Measurements from ENCODE around the gene BRAF. TPM values are rescaled to one million over a fixed set of nuclear protein-coding genes. Genes with fewer than 3 reads are reported as not detected.
A peak's percentile ranks its signal among the peaks of the same experiment; 100 is the strongest.

Gene BRAF
- total RNA-seq, 6 experiments from 2014 or later = 9.0 to 17.7 (median 13.2) TPM

DNA sequence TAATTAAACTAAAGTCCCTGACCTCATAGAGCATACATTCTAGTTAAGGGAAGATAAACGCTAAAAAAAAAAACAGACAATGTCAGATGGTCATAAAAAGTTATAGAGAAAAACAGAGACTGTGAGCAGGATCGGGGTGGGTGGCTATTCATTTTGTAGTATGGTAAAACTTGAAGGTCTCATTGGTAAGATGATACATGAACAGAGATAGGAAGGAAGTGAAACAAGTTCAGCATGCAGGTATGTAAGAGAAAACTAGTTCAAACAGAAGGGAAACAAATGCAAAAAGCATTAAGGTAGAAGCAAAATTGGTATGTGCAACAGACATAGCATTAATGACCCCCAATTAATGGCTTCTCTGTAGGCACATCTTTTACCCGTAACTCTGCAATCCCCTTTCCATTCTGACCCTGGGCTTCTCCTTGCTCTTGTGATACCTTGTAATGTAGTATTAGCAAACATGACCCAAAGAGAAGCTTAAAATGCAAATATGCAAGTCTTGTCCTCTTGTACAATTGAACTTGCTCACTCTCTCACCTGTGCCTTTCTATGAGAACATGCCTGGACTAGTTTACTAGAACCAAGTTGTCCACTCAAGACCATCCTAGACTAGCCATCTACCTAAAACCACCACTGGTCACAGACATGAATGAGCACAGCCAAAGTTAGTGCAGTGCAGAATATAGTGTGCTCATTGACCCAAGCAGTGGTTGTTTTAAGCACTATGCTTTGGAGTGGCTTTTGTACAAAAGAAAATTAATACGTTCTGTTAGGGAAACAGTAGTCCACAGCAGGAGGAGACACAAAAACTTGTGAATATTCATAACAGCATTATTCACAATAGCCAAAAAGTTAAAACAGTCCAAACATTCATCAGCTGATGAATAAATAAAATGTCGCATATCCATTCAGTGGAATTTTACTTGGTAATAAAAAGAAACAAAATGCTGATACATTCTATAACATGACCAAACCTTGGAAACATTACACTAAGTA, 57.0 kb downstream of the BRAF start:
- ATAC-seq (no peak), DNase-seq (no peak)
- Histone ChIP-seq H3K4me3 (no peak overlapping the region), H3K36me3 (no peaks in the 10 kb centered on the region), H3K27me3 (no peaks in the 10 kb centered on the region), H3K4me1 (no peaks in the 10 kb centered on the region), H3K9me3 (no peaks in the 10 kb centered on the region), H3K27ac (no peak overlapping the region)
- 88% methylated on average over 5 of the region's 5 CpGs for WGBS (ENCODE audit: insufficient coverage, low coverage, low lambda C conversion rate, missing lambda C conversion rate)
- TF ChIP-seq, protein P1, sequence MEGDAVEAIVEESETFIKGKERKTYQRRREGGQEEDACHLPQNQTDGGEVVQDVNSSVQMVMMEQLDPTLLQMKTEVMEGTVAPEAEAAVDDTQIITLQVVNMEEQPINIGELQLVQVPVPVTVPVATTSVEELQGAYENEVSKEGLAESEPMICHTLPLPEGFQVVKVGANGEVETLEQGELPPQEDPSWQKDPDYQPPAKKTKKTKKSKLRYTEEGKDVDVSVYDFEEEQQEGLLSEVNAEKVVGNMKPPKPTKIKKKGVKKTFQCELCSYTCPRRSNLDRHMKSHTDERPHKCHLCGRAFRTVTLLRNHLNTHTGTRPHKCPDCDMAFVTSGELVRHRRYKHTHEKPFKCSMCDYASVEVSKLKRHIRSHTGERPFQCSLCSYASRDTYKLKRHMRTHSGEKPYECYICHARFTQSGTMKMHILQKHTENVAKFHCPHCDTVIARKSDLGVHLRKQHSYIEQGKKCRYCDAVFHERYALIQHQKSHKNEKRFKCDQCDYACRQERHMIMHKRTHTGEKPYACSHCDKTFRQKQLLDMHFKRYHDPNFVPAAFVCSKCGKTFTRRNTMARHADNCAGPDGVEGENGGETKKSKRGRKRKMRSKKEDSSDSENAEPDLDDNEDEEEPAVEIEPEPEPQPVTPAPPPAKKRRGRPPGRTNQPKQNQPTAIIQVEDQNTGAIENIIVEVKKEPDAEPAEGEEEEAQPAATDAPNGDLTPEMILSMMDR (IDR thresholded peaks at IDR 0.05) = no peak
- TF ChIP-seq POLR2A (IDR thresholded peaks at IDR 0.05) = no peak
- intact Hi-C loops (cut with DNase I) = no loop called here

DNA sequence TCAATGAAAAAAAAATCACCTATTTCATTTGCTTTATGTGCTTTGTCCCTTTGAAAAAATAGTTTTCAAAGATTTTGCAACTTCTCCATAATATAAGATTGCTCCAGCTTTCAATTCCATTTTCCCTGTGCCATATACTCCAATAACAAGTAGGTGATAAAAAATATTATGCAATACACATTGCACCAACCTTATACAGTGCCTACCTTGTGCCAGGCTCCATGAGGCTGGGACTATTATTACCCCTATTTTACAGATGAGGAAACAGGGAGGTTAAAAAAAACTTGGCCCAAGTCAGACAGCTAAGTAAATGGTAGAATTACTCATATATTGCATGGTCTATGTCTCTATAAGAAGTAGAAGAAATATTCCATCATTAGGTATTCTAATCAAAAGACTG, 57.8 kb downstream of the BRAF start:
- no peak for DNase-seq
- Histone ChIP-seq H3K27ac (no peak overlapping the region), H3K27me3 (no peaks in the 10 kb centered on the region), H3K4me1 (no peaks in the 10 kb centered on the region), H3K36me3 (no peaks in the 10 kb centered on the region), H3K9me3 (no peaks in the 10 kb centered on the region), H3K4me3 (no peak overlapping the region)
- intact Hi-C loops (cut with DNase I) = no loop called here
- ATAC-seq = peak in 1 of 4 donors; percentile 20
- TF ChIP-seq POLR2A (IDR thresholded peaks at IDR 0.05) = no peak
- TF ChIP-seq, protein P1 (IDR thresholded peaks at IDR 0.05) = no peak

DNA sequence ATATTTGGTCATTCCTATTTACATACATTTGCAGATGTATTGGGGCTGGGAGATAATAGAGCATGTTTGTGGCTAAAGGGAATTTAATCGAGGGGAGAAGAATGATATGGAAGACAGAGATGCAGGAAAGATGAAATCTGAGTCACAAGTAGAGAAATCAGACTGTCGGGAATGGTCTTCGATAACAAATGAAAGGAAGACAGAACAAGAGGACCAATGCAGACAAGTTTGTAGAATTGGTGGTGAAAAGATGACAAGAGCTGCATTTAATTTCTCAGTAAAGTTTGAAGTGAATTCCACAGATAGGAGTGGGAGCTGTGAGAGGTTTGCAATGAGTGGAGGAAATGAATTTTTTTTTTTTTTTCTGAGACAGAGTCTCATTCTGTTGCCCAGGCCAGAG, 60.0 kb downstream of the BRAF start:
- no peaks in the 10 kb centered on the region for H3K9me3 ChIP-seq
- no peaks in the 10 kb centered on the region for H3K4me1 ChIP-seq
- 97% methylated on average over 3 of the region's 3 CpGs for WGBS (ENCODE audit: insufficient coverage, low coverage, low lambda C conversion rate, missing lambda C conversion rate)
- H3K36me3 ChIP-seq = no peaks in the 10 kb centered on the region
- H3K27ac ChIP-seq = no peak overlapping the region
- H3K4me3 ChIP-seq = no peak overlapping the region
- ATAC-seq = no peak
- no peak for TF ChIP-seq POLR2A (IDR thresholded peaks at IDR 0.05)
- TF ChIP-seq, protein P1 (IDR thresholded peaks at IDR 0.05) = no peak
- H3K27me3 ChIP-seq = no peaks in the 10 kb centered on the region
- DNase-seq = no peak
- intact Hi-C loops (cut with DNase I) = no loop called here

DNA sequence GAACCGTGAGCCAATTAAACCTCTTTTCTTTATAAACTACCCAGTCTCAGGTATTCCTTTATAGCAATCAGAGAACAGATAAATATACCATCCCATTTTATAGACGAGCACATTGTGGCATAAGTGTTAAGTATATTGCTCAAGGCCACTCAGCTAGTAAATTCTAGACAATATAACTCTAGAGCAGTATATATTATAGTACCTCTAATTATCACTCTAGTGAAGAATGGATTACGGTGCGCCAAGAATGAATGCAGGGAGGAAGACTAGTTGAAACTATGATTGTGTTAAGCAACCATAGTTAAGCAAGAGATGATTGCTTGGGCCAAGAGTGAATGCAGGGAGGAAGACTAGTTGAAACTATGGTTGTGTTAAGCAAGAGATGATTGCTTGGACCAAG, 60.9 kb downstream of the BRAF start:
- Histone ChIP-seq H3K9me3 (no peaks in the 10 kb centered on the region), H3K36me3 (no peaks in the 10 kb centered on the region), H3K4me3 (no peak overlapping the region), H3K27me3 (no peaks in the 10 kb centered on the region), H3K4me1 (no peaks in the 10 kb centered on the region), H3K27ac (no peak overlapping the region)
- DNase-seq (no peak), ATAC-seq (no peak)
- WGBS (ENCODE audit: insufficient coverage, low coverage, low lambda C conversion rate, missing lambda C conversion rate) = 69% methylated on average over 4 of the region's 4 CpGs
- intact Hi-C loops (cut with DNase I) = no loop called here
- TF ChIP-seq, protein P1 (IDR thresholded peaks at IDR 0.05) = no peak
- TF ChIP-seq POLR2A (IDR thresholded peaks at IDR 0.05) = no peak

Measured in right lobe of liver (tissue), 6 donors.